ENCODE measurements around the gene LRRC4B.

LRRC4B gene

GRCh38 chr19:50490411-50490811 is 77.8 kb downstream of the LRRC4B start:
- no peak overlapping the region for H3K27ac ChIP-seq
- no peak for TF ChIP-seq ZFX (IDR thresholded peaks at IDR 0.05)
- TF ChIP-seq CTCF (conservative IDR thresholded peaks at IDR 0.05) = no peak

- TF ChIP-seq CTCF (conservative IDR thresholded peaks at IDR 0.05) (no peak), ZFX (IDR thresholded peaks at IDR 0.05) (no peak)
- H3K27ac ChIP-seq = no peak overlapping the region
Measured at GRCh38 chr19:50489461-50490011, 78.7 kb downstream of the LRRC4B start.

DNA sequence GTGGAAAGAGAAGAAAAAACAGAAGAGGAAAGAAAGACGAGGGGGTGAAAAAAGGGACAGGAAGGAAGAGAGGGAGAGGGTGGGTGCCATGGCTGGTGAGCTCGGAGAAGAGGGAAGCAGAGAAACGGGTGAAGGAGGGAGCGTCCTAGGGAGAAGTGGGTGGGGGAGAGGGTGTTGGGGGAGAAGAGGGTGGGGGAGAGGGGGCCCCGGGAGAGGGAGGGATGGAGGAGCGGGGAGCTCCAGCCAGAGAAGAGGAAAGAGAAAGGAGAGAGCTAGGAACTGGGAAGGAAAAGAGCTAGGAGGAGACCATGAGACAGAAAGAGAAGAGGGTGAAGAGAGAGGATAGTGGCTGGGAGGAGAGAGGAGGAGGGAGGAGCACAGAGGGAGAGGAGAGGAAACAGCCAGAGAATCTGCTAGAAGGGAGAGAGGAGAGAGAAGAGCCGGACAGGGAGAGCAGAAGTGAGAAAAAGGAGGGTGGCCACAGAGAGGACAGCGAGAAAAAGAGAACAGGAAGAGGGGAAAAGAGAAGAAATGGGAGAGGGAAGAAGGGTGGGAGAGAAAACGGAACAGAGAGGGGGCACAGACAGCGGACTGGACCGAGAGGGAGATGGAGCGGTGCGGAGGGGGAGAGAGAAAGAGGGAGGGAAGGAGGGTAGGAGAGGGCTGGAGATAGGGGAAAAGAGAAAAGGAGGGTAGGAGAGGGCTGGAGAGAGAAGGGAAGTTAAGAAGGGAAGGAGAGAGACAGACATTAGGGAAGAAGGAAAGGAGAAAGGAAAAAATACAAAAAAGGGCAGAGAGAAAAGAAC is 79.6 kb downstream of the LRRC4B start:
- H3K27ac ChIP-seq = no peak overlapping the region
- TF ChIP-seq CTCF (conservative IDR thresholded peaks at IDR 0.05) = no peak
- TF ChIP-seq ZFX (IDR thresholded peaks at IDR 0.05) = no peak

DNA sequence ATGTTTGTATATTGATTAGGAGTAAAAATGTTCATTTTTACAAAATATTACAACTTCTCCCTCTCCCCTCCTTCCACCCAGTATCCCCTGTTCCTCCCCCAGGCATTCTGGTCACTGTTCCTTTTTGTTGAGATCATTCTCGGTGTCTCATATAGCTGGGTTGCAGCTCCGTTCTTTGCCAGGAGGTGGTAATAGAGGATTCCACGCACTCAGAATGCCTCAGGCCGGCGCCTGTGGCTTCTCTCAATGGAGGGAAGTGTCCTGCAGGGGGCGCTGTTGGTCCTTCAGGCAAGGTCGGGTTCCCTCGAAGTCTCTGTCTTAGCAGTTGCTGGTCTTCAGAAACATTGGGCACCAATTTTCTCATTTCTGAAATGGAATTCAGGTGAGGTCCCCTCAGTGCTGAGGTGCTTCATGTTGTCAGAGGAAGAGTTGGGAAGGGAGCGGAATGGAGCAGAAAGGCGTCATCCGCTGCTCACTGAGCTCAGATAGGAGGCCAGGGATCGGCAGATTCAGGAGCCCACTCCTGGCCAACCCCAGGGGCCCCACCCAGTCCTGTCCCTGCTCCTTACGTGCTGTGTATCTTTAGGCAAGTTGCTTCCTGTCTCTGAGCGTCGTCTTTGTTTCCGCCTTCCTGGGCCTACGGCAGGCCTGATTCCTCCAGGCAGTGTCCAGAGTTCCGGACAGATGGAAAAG is 81.3 kb downstream of the LRRC4B start:
- H3K27ac ChIP-seq = no peak overlapping the region
- TF ChIP-seq CTCF (conservative IDR thresholded peaks at IDR 0.05) (peak; percentile 76), ZFX (IDR thresholded peaks at IDR 0.05) (no peak)

- TF ChIP-seq ZFX (IDR thresholded peaks at IDR 0.05) (no peak), CTCF (conservative IDR thresholded peaks at IDR 0.05) (no peak)
- H3K27ac ChIP-seq = no peak overlapping the region
Measured at GRCh38 chr19:50485284-50485955, 82.8 kb downstream of the LRRC4B start.

DNA sequence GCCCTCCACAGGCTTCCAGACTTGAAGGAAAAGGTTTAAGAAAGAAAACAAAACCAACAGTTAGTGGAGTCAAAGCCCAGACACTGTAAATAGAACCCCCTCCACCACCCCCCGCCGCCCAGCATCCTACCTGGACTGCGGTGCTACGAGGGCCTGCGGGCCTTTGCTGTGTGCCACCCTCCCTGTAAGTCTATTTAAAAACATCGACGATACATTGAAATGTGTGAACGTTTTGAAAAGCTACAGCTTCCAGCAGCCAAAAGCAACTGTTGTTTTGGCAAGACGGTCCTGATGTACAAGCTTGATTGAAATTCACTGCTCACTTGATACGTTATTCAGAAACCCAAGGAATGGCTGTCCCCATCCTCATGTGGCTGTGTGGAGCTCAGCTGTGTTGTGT is 85.3 kb downstream of the LRRC4B start:
- H3K27ac ChIP-seq = no peak overlapping the region
- TF ChIP-seq ZFX (IDR thresholded peaks at IDR 0.05) (no peak), CTCF (conservative IDR thresholded peaks at IDR 0.05) (no peak)

Data from C4-2B (cell line).